Vagina (tissue), 2 donors: Measurements from ENCODE around the gene ZNF423. TPM values are rescaled to one million over a fixed set of nuclear protein-coding genes. Genes with fewer than 3 reads are reported as not detected.
A peak's percentile ranks its signal among the peaks of the same experiment; 100 is the strongest.

Source experiments
- DNase-seq, 2 donors: peaks; one replicate each; pipeline ENCODE4 v3.0.0-alpha.2; 2017; ENCODE audit errors: extremely low spot score in 2 of 2
- H3K27ac ChIP-seq: fragments of 200-600 bp; sonication (generic); one replicate; pipeline ENCODE4 v1.5.1; 2019
- H3K27me3 ChIP-seq: fragments of 200-600 bp; sonication (generic); one replicate; pipeline ENCODE4 v1.5.1; 2019
- H3K36me3 ChIP-seq, 2 donors: fragments of 200-600 bp; sonication (generic); one replicate each; pipeline ENCODE4 v1.5.1; 2017 to 2019
- H3K4me1 ChIP-seq: fragments of 200-600 bp; sonication (generic); one replicate; pipeline ENCODE4 v1.5.1; 2019
- H3K4me3 ChIP-seq, 2 donors: fragments of 200-600 bp; sonication (generic); 1 replicate in 1 of 2; 2 replicates in 1 of 2; pipeline ENCODE4 v1.5.1; 2016 to 2019
- H3K9me3 ChIP-seq: fragments of 200-600 bp; sonication (generic); one replicate; pipeline ENCODE4 v1.5.1; 2019
- POLR2A ChIP-seq, 2 donors: fragments of 450-650 bp; IDR thresholded peaks; one replicate each; pipeline ENCODE4 v1.6.1; 2017; ENCODE audit warnings: antibody characterized with exemption in 2 of 2, mild to moderate bottlenecking in 2 of 2, moderate library complexity in 2 of 2
- POLR2AphosphoS5 ChIP-seq, 2 donors: sonication (generic); formaldehyde crosslinking; IDR thresholded peaks; one replicate each; pipeline ENCODE4 v1.9.0; 2017; ENCODE audit warnings: antibody characterized with exemption in 2 of 2, mild to moderate bottlenecking in 2 of 2, low read depth in 1 of 2; ENCODE audit not compliant: insufficient read depth in 1 of 2
- intact Hi-C: fragments of 100-400 bp; cut with DNase I; formaldehyde crosslinking; loops from one replicate; pipeline ENCODE4 v1.15.1; 2023
- total RNA-seq: library from RNA; depleted of rRNA; stranded (reverse); fragments of >200 nt; gene quantifications from one replicate; pipeline ENCODE4 v1.2.3, GENCODE V29; 2016
- TF ChIP-seq, protein P1 (sequence below), 3 experiments: fragments of 450-650 bp in 2 of 3; fragments of 200-600 bp in 1 of 3; sonication (generic) in 1 of 3; IDR thresholded peaks; one replicate each; pipeline ENCODE4 v1.5.1; 2017 to 2019; ENCODE audit warnings: antibody characterized with exemption in 3 of 3, mild to moderate bottlenecking in 2 of 3, moderate library complexity in 2 of 3

ZNF423 gene
- total RNA-seq, 1 donor from 2014 or later: 10.3 TPM

DNA sequence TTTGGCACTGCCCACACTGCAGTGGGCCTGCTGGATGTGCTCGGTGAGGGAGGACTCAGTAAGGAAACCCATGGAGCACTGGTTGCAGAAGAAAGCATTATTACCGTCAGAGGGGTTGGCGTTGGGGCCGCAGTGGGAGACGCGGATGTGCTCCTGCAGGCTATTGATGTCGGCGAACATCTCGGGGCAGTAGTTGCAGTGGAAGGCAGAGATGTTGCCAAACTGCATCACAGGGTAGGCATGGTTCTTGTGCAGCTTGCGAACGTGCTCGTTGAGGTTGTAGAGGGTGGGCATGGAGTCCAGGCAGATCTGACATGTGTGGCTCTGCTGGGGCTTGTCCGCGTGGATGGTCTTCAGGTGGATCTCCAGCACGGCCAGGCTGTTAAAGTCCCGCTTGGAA is 218.4 kb downstream of the ZNF423 start:
- Histone ChIP-seq H3K4me1 (peaks cover 31% of the 10 kb centered on the region), H3K27ac (no peak overlapping the region), H3K36me3 (peaks cover 0 to 10% of the 10 kb centered on the region in 2 donors), H3K27me3 (no peaks in the 10 kb centered on the region), H3K4me3 (no peak overlapping the region), H3K9me3 (no peaks in the 10 kb centered on the region)
- no peak for DNase-seq
- TF ChIP-seq POLR2A (IDR thresholded peaks at IDR 0.05) (no peak), POLR2AphosphoS5 (IDR thresholded peaks at IDR 0.05; ENCODE audit: insufficient read depth in 1 of 2, low read depth in 1 of 2) (no peak)
- TF ChIP-seq, protein P1, sequence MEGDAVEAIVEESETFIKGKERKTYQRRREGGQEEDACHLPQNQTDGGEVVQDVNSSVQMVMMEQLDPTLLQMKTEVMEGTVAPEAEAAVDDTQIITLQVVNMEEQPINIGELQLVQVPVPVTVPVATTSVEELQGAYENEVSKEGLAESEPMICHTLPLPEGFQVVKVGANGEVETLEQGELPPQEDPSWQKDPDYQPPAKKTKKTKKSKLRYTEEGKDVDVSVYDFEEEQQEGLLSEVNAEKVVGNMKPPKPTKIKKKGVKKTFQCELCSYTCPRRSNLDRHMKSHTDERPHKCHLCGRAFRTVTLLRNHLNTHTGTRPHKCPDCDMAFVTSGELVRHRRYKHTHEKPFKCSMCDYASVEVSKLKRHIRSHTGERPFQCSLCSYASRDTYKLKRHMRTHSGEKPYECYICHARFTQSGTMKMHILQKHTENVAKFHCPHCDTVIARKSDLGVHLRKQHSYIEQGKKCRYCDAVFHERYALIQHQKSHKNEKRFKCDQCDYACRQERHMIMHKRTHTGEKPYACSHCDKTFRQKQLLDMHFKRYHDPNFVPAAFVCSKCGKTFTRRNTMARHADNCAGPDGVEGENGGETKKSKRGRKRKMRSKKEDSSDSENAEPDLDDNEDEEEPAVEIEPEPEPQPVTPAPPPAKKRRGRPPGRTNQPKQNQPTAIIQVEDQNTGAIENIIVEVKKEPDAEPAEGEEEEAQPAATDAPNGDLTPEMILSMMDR (IDR thresholded peaks at IDR 0.05): no peak
- intact Hi-C loops: no loop called here

DNA sequence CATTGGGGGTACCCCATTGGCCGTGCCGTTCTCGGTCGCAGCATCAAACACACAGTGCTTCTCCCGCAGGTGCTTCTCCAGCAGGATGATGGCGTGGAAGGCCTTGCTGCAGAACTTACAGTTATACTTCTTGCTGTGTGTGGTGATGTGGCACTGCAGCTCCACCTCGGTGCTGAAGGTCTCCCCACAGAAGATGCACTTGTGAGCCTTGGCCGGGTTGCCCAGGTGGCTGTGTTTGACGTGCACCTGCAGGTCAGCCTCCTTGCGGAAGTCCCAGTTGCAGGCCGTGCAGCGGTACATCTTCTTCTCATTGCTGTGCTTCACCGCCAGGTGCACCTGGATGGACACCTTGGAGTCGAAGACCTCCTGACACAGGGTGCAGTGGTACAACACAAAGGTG is 219.3 kb downstream of the ZNF423 start:
- peaks cover 37% of the 10 kb centered on the region for H3K4me1 ChIP-seq
- no peak overlapping the region for H3K4me3 ChIP-seq
- peaks cover 0 to 10% of the 10 kb centered on the region in 2 donors for H3K36me3 ChIP-seq
- TF ChIP-seq POLR2A (IDR thresholded peaks at IDR 0.05) (no peak), POLR2AphosphoS5 (IDR thresholded peaks at IDR 0.05; ENCODE audit: insufficient read depth in 1 of 2, low read depth in 1 of 2) (no peak)
- TF ChIP-seq, protein P1 (IDR thresholded peaks at IDR 0.05): no peak
- H3K27ac ChIP-seq: no peak overlapping the region
- DNase-seq: no peak
- intact Hi-C loops: no loop called here
- no peaks in the 10 kb centered on the region for H3K9me3 ChIP-seq
- H3K27me3 ChIP-seq: no peaks in the 10 kb centered on the region

DNA sequence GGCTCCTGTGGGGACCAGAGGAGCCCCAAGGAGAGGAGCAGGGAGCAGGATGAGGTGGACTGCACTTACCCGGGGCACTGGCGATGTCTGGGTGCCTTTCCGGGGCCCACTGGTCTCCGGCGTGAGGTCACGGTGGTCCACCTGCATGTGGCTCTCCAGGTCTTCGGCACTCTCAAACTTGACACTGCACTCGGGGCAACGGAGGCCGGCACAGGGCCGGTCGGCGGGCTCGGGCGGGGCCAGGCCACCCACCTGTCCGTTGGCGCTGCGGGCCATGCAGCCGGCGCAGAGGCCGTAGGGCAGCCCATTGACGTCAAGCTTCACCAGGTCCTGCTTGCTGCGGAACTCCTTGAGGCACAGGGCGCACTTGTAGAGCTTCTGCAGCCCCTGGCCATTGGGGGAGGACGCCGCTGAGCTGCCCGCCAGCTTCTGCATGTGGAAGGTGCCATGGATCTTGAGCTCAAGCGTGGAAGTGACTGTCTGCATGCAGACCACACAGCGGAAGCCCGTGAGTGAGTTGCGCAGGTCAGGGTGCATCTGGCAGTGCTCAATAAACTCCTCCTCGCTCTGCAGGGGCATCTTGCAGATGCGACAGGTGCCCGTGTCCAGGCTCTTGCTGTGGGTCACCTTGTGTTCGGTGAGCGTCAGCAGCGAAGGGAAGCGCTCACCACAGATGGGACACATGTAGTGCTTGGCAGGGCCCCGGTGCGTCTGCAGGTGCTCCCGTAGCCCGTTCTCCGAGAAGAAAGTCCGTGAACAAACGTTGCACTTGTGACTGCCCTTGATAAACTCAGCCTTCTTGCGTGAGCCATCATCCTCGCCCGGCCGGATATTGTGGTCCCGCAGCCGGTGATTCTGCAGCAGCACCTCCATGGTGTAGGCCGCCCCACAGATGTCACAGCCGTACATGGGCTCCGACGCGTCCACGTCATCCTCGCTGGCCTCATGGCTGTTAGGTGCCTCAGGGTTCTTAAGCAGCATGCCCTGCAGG is 220.0 kb downstream of the ZNF423 start:
- Histone ChIP-seq H3K27me3 (no peaks in the 10 kb centered on the region), H3K4me1 (peaks cover 38% of the 10 kb centered on the region), H3K9me3 (no peaks in the 10 kb centered on the region), H3K36me3 (peaks cover 0 to 10% of the 10 kb centered on the region in 2 donors), H3K27ac (no peak overlapping the region), H3K4me3 (no peak overlapping the region)
- DNase-seq: no peak
- intact Hi-C loops: no loop called here
- TF ChIP-seq, protein P1 (IDR thresholded peaks at IDR 0.05): no peak
- TF ChIP-seq POLR2A (IDR thresholded peaks at IDR 0.05): no peak
- no peak for TF ChIP-seq POLR2AphosphoS5 (IDR thresholded peaks at IDR 0.05; ENCODE audit: insufficient read depth in 1 of 2, low read depth in 1 of 2)

DNA sequence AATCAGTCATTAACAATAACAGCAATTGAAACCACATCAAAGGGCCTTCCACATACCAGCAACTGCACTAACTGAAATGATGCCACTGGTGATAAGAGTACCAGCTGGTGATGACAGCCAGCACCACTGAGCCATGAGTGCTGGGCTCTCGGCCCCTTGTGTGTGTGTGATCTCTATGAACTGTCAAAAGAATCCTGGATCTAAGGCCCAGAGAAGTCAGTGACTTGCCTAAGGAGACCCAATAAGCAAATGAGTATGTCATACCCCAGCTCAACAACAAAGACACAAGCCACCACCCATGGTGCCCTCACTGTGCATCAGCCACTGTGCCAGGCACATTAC is 220.9 kb downstream of the ZNF423 start:
- no peak overlapping the region for H3K4me3 ChIP-seq
- intact Hi-C loops: no loop called here

More for the DNA sequence above, 220.9 kb downstream of the ZNF423 start:
- no peaks in the 10 kb centered on the region for H3K9me3 ChIP-seq
- H3K4me1 ChIP-seq: peaks cover 29% of the 10 kb centered on the region
- no peaks in the 10 kb centered on the region for H3K27me3 ChIP-seq
- peak; percentile 58 to 62 for DNase-seq
- TF ChIP-seq, protein P1 (IDR thresholded peaks at IDR 0.05): no peak
- TF ChIP-seq POLR2AphosphoS5 (IDR thresholded peaks at IDR 0.05; ENCODE audit: insufficient read depth in 1 of 2, low read depth in 1 of 2) (no peak), POLR2A (IDR thresholded peaks at IDR 0.05) (no peak)
- no peak overlapping the region for H3K27ac ChIP-seq
- H3K36me3 ChIP-seq: peaks cover 0 to 10% of the 10 kb centered on the region in 2 donors
